ENCODE measurements around the gene MYH3.

MYH3 gene

GRCh38 chr17:10648956-10649355 lies 8.2 kb downstream of the MYH3 start:
- no peak for DNase-seq (ENCODE audit: low read depth)

DNA sequence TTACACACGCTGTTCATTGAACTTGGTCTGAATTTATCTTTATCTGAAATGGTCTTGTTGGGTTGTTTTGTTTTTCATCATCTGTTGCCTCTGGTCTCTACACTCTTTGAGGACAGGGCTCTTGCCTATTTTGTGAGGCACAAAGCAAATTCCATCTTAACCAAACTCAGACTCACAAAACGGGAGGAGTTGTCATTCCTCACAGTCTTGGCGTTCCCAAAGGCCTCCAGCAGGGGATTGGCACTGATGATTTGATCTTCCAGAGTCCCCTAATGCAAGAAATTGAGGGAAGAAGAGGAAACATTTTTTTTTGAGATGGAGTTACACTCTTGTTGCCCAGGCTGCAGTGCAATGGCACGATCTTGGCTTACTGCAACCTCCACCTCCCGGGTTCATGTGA lies 8.7 kb downstream of the MYH3 start:
- DNase-seq (ENCODE audit: low read depth), result no peak

- peak; percentile 81 for DNase-seq (ENCODE audit: low read depth)
These were observed 10.6 kb downstream of the MYH3 start for GRCh38 chr17:10646392-10646990.

DNA sequence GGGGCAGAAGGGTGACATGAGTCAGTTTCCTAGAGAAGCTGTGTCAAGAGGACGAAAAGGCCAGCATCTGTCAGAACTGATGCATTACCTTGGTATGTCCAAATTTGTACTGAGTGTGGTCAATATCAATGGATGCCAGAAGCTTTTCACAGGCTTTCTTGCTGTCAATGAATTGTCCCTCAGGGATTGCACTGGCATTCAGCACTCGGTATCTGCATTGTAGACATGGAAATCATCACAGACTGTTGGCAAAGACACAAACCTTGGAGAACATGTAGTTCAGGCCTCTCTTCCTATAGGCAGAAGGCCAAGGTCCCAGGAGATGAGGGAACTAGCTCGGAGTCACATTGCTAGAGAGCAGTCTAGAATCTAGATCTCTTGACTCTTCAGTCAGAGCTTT lies 16.6 kb downstream of the MYH3 start:
- no peak for DNase-seq (ENCODE audit: low read depth)

- no peak for DNase-seq (ENCODE audit: low read depth)
These were observed 19.0 kb downstream of the MYH3 start for GRCh38 chr17:10638151-10638550.

GRCh38 chr17:10635290-10635689 lies 21.8 kb downstream of the MYH3 start:
- DNase-seq (ENCODE audit: low read depth), result no peak

DNA sequence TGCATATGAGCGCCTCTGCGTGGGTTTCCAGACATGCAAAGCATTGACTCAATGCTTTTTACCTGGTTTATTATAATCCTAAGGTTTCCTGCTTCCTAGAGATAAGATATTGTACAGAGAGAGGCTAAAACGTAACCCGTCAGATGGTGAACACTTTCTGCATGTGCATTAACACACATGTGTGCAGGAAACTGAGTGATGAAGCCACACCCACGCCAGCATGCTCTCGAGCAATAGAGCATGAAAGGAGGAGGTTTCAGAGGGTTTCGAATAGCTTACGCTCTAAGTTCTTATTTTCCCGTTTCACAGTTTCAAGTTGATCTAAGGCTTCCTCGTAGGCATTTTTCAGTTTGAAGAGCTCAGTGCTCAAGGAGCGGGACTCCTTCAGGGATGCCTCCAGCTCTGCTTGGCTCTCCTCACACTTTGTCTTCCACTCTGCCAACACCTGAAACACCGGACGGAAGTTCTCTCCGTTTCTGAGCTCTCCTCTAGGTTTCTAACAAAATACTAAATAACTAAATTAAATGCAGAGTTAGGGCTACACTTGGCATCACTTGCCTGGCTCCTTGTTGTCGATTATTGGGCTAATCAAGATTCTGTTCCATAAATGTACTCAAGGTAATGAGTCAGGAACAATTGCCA lies 23.2 kb downstream of the MYH3 start:
- no peak for DNase-seq (ENCODE audit: low read depth)

- DNase-seq (ENCODE audit: low read depth), result no peak
These were observed 25.4 kb downstream of the MYH3 start for GRCh38 chr17:10631701-10632100.

DNA sequence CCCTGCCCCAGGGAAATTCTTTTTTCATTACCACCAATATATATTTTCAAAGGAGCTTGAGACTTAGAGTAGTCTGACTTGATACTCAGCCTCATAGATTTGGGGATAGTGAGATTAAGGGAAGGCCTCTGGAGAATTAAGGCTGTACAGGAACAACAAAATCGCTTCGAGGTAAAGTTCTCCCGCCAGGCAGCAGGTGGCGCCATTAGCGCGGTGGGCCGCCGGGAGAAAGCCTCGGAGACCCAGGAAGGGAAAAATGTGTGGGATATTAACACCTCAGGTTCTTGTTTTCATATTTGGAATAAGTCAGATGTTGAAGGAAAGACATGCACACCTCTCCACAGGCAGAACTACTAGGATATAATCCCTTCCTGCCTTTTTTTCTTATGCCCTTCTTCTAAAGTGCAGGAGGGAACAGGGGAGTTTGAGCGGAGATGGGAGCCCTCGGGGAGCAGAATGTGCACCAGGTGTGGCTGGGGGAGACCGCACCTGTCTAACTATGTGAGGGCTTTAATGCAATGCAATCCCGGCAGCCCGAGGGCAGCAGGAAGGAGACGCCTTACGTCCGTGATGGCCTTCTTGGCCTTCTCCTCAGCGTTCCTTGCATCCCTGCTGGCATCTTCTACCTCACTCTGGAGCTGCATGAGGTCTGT lies 25.9 kb downstream of the MYH3 start:
- DNase-seq (ENCODE audit: low read depth), result peak; percentile 13

DNA sequence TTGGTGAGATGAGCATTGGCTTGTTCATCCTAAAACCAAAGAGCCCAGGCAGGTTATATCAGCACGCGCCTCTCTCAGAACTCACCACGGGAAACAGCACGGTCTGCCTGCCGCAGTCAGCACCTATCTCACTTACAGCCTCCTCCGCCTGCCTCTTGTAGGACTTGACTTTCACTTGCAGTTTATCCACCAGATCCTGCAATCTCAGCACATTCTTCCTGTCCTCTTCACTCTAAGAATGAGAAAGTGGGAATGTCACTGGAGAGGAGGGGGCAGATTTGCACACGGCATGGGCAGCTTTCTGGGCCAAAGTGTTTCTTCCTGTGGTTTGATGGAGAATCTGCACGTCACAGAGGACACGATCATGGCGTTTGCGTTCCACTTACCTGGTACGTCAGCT lies 27.4 kb downstream of the MYH3 start:
- DNase-seq (ENCODE audit: low read depth), result no peak

- DNase-seq (ENCODE audit: low read depth), result no peak
These were observed 28.4 kb downstream of the MYH3 start for GRCh38 chr17:10628756-10629155.

GRCh38 chr17:10626390-10626789 lies 30.7 kb downstream of the MYH3 start:
- DNase-seq (ENCODE audit: low read depth), result no peak

DNA sequence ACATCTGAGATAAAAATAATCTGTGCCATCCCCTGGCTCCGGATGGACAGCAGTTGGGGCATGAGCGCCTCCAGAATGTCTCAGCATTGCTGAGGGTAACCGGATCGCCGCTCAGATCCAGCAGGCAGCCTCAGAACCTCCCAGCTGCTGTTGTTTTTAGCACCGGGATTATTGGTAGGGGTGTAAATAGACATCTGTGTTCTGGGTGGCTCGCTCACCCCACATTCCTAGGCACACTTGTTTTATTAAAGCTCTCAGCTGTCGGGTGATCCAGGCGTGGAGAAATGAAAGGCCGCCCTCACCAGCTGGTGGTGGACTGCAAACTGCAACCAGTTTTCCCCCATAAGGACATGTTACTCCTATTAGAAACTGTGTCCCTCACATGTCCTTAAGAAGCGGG lies 32.1 kb downstream of the MYH3 start:
- DNase-seq (ENCODE audit: low read depth), result no peak

DNA sequence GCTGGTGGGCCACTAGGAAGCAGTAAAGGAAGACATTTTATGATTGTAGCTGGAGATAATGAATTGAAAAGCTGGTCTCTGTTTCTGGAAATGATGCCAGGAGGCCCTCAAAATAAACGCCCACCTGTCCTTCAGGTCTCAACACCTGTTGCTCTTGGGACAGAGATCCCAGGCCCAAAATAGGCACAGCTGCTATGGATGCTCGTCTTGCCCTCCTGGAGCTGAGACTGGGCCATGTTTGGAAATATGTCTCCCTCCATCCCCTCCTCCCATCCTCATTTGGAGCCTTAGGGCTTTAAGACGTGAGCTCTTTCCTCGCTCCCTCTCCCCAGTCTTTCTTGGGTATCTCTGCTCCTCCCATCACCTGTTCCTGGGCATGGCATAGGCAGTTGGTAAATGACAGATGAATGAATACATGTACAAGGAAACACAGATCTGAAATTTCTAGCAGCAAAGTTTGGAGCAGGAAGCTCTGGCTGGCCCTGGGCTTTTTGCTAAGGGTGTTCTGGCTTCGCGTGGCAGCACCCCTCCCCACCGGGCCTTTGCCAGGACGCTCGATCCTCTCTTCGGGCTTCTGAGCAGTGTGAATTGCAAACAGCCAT lies 33.3 kb downstream of the MYH3 start:
- DNase-seq (ENCODE audit: low read depth), result no peak

DNA sequence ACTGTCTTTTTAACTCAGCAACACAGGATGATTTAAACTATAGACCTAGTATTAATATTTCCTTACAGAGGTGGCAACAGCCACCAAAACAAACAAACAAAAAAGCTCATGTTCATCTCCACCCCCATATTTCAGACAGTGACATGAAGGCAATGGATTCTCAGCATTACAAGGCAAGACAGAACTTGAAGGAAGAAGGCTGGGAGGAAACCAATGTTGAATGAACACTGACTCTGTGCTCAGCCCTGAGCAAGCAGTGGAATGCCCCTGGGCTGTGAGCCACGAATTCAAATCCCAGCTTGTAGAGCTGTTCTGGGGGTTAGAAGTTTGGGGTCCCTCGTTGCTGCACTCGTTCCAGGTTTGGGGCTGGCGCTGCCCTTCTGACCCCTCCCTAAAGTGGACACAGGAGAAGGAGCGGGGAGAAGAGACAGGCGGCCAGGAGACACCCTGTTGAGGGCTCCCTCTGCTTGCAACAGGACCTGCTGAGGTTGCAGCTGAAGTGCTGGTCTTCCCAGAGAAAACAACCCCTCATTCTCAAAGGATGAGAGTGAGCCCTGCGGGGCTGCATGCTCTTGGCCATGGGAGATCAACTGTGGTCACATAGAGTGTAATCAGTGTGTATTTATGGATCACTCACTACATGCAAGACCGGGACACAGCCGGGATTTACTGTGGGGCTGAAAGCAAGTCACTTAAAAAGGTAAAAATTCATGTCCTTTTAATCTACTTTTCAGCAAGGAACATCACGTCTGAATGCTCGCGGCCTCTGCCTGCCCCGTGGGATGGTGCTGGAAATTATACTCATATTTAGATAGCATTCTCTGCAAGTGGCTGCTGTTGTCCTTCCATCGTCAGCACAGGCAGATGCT lies 34.3 kb downstream of the MYH3 start:
- DNase-seq (ENCODE audit: low read depth), result no peak

DNA sequence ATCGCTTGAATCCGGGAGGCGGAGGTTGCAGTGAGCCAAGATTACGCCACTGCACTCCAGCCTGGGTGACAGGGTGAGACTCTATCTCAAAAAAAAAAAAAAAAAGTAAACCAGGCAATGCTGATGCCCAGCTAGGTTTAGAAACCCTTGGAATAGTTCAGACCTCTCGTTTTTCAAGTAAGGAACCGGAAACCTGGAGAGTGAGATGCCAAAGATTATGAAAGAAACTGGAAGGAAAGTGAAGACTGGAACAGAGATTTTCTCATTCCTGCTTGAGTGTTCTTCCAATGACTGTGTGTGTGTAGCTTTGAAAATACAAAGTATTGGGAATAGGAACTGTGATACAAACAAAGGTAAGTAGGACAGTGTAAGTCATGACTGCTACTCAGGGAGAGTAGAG lies 35.7 kb downstream of the MYH3 start:
- DNase-seq (ENCODE audit: low read depth), result no peak

- no peak for DNase-seq (ENCODE audit: low read depth)
These were observed 36.3 kb downstream of the MYH3 start for GRCh38 chr17:10620823-10621222.

GRCh38 chr17:10618202-10618635 lies 38.9 kb downstream of the MYH3 start:
- DNase-seq (ENCODE audit: low read depth), result peak; percentile 38

DNA sequence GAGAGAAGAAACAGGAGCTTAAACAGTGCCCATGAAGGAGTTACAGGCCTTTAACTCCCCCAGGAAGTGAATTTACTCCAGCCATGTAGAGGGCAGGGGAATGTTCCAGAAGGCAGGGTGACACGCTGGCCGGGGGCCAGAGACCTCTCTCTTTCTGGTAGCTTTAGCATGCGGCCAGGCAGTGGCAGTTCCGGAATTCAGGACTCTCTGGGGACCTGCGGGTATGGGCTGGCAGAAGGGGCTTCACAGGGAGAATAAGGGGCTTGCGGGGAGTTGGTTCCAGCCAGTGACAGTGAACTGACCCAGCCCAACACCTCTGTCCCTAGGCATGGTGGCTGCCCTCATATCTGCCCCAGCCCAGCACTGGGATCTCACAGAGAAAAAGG lies 40.0 kb downstream of the MYH3 start:
- no peak for DNase-seq (ENCODE audit: low read depth)

GRCh38 chr17:10616502-10617119 lies 40.5 kb downstream of the MYH3 start:
- peak; percentile 55 for DNase-seq (ENCODE audit: low read depth)

DNA sequence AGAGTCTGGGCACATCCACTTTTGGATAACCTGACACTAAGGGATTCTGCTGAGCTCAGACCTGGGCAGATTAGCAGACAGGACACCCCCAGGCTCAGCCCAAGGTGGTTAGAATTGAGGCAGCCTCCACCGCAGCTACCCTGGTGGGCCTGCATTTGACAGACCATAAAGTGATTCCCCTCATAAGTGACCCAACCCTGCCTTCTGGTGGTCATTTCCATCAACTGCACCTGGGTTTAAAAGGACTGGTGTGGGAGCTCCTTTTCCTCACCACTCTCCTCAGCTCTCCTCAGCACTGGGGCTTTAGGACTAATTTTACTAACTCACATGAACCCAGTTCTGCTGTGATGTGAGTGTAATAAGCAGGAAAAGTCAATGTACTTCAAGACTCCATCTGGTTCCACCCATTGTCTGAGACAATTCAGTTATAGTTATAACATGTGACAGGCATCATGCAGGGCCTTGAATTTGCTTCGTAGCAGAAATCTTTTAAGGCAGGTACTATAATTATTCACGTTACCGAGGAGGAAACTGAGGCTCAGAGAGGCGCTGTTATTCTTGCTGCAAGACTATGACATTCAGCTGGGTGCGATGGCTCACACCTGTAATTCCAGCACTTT lies 42.5 kb downstream of the MYH3 start:
- DNase-seq (ENCODE audit: low read depth), result no peak

Measured in activated T-cell treated with anti-CD3 and anti-CD28 coated beads for 1 hour (primary cell).